Activated CD8-positive, alpha-beta memory T cell treated with anti-CD3 and anti-CD28 coated beads, Interleukin-2, amount 50 U/mL, for 24 hours (primary cell): Measurements from ENCODE around the gene ABCG1.

Experiments used
- DNase-seq: peaks from one replicate; pipeline ENCODE4 v3.0.0-alpha.2; 2020; ENCODE audit errors: extremely low read depth

ABCG1 gene

DNA sequence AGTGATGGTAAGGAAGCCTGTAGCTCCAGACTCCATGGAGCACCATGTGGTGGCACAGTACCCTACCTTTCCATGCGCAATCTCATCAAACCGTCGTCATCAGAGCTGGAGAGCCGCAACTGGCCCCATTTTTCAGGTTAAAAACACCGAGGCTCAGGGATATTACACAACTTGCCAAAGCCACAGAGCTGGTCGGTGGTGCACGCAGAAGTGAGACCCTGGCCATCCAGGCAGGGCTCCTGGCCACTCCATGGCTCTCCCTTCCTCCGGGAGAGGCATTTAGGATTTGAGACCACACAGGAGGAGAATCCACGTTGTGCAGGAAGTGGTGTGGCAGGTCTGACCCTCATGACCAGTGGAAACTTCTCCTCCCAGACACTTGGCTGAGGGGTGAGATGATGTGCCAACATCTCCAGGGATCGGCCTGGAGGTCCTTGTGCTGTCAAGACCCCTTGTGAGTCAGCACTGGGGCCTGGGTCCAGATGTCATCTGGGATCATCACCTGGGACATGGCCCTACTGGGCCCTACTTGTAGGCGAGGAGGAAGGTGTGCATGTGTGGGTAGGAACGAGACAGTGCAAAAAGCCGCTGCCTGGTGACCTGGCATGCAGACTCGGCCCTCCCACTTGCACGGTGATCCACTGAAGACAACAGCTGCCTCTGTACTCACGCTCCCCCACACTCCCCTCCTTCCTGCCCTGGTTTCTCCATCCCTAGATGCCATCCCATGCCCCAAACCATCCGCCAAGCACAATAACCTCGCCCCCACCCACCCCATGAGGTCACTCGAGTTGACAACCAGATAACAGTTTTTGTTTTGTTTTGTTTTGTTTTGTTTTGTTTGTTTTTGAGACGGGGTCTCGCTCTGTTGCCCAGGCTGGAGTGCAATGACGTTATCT is 85.9 kb downstream of the ABCG1 start:
- no peak for DNase-seq

- DNase-seq = no peak
Measured at GRCh38 chr21:42305707-42306147, 86.8 kb downstream of the ABCG1 start.

GRCh38 chr21:42306366-42307035 is 87.6 kb downstream of the ABCG1 start:
- no peak for DNase-seq

DNA sequence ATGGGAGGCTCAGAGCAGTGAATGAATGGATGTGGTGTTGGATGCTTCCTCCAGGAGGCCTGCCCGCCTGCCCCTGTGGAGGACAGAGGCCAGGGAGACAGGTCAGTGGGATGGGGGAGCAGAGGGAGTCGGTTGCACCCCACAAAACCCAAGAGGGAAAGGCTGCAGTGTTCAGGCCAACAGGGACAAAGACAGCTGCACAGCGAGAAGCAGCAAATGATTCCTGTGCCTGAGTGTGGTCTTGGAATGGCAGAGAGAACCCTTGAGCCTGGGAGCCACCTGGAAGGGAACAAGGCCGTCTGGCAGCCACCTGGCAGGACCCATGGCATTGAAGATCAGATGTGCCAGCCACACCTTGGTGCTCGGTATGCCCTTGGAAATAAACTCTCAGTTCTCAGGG is 88.2 kb downstream of the ABCG1 start:
- DNase-seq = no peak

- DNase-seq = no peak
Measured at GRCh38 chr21:42308161-42308913, 89.4 kb downstream of the ABCG1 start.

GRCh38 chr21:42308914-42309752 is 90.2 kb downstream of the ABCG1 start:
- DNase-seq = no peak

DNA sequence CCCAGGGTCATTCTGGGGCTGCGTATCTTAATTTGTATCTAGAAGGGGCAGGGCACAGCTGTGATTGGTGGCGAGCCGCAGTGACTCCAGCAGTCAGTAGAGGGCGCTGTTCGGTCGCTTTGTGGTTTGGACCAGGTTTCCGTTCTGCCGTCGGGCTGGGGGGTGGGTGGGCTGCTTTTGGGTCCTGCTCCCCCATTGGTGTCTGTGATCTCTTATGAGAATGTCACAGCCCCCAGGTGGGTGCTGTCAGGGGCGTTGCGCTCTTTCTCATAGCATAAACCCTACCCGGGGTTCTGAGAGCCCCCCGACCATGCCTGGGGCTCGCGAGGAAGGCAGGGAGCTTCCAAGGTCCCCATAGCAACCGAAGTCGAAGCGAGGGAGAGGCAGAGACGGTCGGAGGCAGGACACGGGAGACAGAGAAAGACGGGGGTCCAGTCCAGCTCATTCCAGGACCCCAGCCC is 90.8 kb downstream of the ABCG1 start:
- DNase-seq = peak; percentile 32

GRCh38 chr21:42310411-42311001 is 91.6 kb downstream of the ABCG1 start:
- DNase-seq = no peak

- DNase-seq = no peak
Measured at GRCh38 chr21:42311160-42311559, 92.2 kb downstream of the ABCG1 start.

GRCh38 chr21:42311816-42312625 is 93.1 kb downstream of the ABCG1 start:
- DNase-seq = no peak

DNA sequence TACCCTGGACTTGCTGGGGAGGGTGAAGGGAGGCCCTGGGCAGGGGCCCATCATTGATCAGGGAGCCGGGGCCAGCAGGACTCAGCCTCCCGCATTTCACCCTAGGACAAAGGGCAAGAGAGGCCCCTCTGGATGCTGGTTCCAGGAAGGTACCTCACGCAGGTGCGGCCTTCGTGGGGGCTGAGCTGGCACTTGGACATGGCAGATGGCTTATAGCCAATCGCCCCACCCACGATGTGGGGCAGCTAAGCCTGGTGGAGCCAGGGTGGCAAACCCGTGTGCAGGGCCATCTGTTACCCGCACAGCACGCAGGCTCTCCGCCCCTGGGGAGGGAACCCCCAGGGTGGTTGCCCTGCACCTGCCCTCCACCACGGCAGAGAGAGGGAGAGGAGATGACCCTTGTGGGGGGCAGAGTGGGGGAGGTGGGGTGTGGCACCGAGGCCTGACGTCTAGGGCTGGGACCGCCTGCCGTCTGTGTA is 93.7 kb downstream of the ABCG1 start:
- no peak for DNase-seq

DNA sequence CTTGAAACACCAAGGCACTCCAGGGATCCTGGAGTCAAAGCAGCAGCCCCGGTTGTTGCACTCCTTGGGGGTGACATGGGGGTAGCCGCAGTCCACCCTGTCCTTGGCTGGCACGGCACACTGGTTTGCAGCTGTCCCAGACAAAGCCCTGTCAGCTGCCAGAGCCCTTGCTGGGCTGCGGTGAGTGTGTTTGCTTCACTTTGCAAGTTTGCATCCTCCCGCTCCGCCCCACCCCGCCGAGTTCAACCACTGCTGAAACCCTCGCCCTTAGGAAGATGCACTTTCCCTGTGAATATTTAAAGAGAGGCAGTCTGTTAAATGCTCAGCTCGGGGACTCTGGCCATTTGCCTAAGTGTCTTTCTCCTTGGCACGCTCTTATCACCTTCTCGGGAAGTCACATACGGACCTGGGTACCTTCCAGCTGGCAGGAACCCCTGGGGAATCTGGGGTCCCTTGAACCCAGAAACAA is 94.6 kb downstream of the ABCG1 start:
- no peak for DNase-seq

GRCh38 chr21:42314616-42315295 is 95.8 kb downstream of the ABCG1 start:
- no peak for DNase-seq

- DNase-seq = no peak
Measured at GRCh38 chr21:42315296-42315891, 96.5 kb downstream of the ABCG1 start, which contains the start of gene TFF3. TFF3 (minus strand) TSS chr21:42315409; CDS start chr21:42315374, 35 bp downstream.

DNA sequence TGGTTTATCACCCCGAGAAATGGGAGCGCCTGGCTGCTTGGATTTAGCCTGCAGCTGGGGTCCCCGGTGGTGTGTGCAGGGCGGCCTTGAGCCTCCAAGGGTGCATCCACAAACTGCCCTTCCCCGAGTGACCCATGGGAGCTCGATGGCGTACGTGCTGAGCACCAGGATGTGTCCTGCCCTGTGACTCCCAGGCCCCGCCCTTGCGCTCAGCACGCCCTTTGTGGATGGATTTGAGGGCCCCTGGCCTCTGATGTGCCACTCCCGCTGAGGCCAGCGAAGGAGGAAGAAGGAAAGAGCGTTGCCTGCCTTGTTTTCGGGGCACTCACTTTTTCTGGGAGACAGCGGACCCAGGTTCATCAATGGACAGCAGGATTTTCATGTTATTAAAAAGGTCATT is 98.0 kb downstream of the ABCG1 start:
- no peak for DNase-seq

DNA sequence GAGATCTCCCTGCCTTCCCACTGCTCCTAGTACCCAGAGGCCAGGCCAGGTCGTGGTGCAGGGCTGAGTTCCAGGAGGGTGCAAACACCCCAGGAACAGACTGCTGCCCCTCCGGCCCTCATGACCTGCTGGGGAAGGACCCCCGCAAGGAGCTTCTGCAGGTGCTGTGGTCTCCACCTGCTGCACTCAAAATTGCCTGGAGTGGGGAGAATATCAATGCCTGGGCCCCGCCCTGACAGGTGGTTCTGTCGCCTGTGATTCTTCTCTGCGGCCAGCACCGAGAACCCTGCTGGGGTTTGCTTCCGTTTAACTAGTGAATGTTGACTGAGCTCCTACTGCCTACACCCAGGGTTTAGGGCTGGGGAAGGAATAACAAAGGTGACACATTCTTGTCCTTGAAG is 98.4 kb downstream of the ABCG1 start:
- DNase-seq = no peak

DNA sequence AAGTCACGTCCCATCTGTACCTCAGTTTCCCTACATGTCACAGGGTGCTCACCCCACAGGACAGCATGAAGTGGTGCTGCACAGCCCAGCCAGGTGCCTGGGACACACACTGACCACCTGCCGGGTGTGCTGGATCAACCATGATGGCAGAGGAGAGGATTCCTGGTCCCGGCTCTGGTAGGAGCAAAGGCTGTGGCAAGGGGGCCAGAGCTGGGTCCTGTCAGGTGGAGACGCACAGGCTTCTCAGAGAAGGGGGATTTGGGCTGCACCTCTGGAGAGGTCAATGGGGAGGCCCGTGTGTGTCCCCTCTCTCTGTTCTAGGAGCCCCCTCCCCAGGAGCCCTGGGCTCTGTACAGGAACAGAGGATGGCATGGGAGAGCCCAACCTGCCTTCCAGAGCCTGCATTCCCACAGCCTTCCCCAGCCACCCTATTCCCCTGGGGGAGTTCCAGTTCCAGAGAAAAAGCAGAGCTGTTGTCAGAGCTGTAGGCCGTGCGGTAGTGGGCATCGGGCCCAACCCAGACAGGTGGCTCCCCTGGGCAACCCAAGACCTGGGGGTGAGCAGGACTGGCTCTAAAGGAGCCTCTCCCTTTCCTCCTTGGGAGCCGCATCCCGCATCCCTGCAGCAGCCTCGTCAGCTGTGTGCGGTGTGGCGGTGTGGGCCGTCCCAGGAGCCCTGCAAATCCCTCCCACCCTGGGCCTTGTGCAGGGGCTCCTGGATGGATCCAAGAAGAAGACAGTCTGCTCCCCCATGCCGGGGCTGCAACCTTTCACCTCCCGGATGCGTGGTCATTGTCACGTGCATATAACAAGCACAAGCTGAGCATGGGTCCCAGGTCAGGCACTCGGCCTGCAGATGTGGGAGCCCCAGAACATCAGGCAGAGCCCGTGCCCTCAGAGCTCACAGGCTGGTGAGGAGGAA is 99.1 kb downstream of the ABCG1 start:
- DNase-seq = no peak

- no peak for DNase-seq
Measured at GRCh38 chr21:42319376-42319775, 100.4 kb downstream of the ABCG1 start.
